Thymus (tissue), 11 donors: Measurements from ENCODE around the gene TUSC2. TPM values are rescaled to one million over a fixed set of nuclear protein-coding genes. Genes with fewer than 3 reads are reported as not detected.
A peak's percentile ranks its signal among the peaks of the same experiment; 100 is the strongest.

Source experiments
- DNase-seq, 9 donors: peaks; one replicate each; pipeline ENCODE4 v3.0.0-alpha.2; 2013; ENCODE audit warnings: low spot score in 9 of 9, low read depth in 6 of 9, missing footprints in 1 of 9
- H3K27ac ChIP-seq, 2 donors: one replicate each; pipeline ENCODE4 v1.5.1; 2013; ENCODE audit warnings: control low read depth in 1 of 2, low read depth in 1 of 2, low read length in 1 of 2, mild to moderate bottlenecking in 1 of 2, moderate library complexity in 1 of 2
- H3K27me3 ChIP-seq, 2 donors: one replicate each; pipeline ENCODE4 v1.5.1; 2013; ENCODE audit warnings: low read length in 1 of 2; ENCODE audit not compliant: control insufficient read depth in 2 of 2, insufficient read depth in 1 of 2
- H3K36me3 ChIP-seq, 2 donors: one replicate each; pipeline ENCODE4 v1.5.1; 2013; ENCODE audit warnings: low read length in 1 of 2, mild to moderate bottlenecking in 1 of 2, moderate library complexity in 1 of 2; ENCODE audit not compliant: control insufficient read depth in 2 of 2, insufficient read depth in 2 of 2
- H3K4me1 ChIP-seq, 2 donors: one replicate each; pipeline ENCODE4 v1.5.1; 2013; ENCODE audit warnings: low read length in 2 of 2; ENCODE audit not compliant: control insufficient read depth in 2 of 2, insufficient read depth in 2 of 2
- H3K4me3 ChIP-seq, 2 donors: one replicate each; pipeline ENCODE4 v1.5.1; 2013; ENCODE audit warnings: low read length in 2 of 2, control low read depth in 1 of 2, mild to moderate bottlenecking in 1 of 2
- H3K9me3 ChIP-seq, 2 donors: one replicate each; pipeline ENCODE4 v1.5.1; 2013; ENCODE audit warnings: low read length in 1 of 2, mild to moderate bottlenecking in 1 of 2; ENCODE audit not compliant: control insufficient read depth in 2 of 2, insufficient read depth in 1 of 2
- WGBS: extraction: QIAGEN DNeasy Blood & Tissue Kit; methylation state at CpG from one replicate; pipeline ENCODE4 v1.1.7; 2013; 5-methylcytosine and 5-hydroxymethylcytosine counted together
- polyA plus RNA-seq: library from polyadenylated mRNA; stranded (reverse); fragments of 200-250 nt; gene quantifications from one replicate; pipeline ENCODE4 v1.2.3, GENCODE V29; 2013
- total RNA-seq: library from RNA; stranded (reverse); fragments of 120-200 nt; gene quantifications from one replicate; pipeline ENCODE4 v1.2.4, GENCODE V29; 2013
- donor health status: healthy.

The TUSC2 gene
- total and polyA plus RNA-seq, 2 donors: 23.6 to 27.5 TPM

DNA sequence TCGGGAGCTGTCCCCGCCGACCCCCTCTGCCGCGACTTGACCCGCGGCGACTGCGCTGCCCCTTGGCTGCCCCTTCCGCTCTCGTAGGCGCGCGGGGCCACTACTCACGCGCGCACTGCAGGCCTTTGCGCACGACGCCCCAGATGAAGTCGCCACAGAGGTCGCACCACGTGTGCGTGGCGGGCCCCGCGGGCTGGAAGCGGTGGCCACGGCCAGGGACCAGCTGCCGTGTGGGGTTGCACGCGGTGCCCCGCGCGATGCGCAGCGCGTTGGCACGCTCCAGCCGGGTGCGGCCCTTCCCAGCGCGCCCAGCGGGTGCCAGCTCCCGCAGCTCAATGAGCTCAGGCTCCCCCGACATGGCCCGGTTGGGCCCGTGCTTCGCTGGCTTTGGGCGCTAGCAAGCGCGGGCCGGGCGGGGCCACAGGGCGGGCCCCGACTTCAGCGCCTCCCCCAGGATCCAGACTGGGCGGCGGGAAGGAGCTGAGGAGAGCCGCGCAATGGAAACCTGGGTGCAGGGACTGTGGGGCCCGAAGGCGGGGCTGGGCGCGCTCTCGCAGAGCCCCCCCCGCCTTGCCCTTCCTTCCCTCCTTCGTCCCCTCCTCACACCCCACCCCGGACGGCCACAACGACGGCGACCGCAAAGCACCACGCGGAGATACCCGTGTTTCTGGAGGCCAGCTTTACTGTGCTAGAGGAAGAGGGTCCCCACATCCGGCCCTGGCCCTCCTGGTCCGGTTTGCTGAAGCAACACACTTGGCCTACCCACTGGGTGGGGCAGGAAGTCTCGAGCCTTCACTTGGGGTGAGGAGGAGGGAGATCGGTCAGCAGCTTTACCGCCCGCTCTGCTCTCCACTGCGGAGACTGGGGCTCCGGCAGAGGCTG lies 12.7 kb upstream of the TUSC2 start, which contains the start of gene RASSF1:
Gene RASSF1, minus strand, starts transcription at position 389 of the 882 bp plus-strand sequence. Its CDS starts 31 bp downstream, at position 358.
- peaks cover 27 to 56% of the 10 kb centered on the region in 2 donors for H3K4me1 ChIP-seq
- peaks cover 0 to 4% of the 10 kb centered on the region in 2 donors for H3K9me3 ChIP-seq
- H3K27me3 ChIP-seq: peaks cover 0 to 37% of the 10 kb centered on the region in 2 donors
- peak within 1 kb of the TSS; percentile 51 to 77 for H3K27ac ChIP-seq
- WGBS: 3% methylated on average over 85 of the region's 85 CpGs
- DNase-seq: peak in 2 of 9 donors; percentile 51 to 66
- peak within 1 kb of the TSS; percentile 16 to 31 for H3K4me3 ChIP-seq
- no peaks in the 10 kb centered on the region for H3K36me3 ChIP-seq

DNA sequence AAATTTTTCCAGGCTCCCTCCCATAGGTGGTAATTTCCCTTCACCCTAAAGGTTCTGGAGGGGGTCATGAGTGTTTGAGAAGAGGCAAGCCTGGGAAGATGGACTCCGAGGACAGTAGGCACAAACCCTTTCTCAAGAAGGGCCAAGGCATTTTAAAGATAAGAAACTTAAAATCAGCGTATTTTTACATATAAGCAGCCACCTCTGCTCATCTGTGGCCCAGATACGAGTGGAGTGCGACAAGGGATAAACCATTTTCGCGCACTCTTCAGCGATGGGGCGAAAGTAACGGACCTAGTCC lies 12.1 kb upstream of the TUSC2 start:
- peaks cover 24 to 56% of the 10 kb centered on the region in 2 donors for H3K4me1 ChIP-seq
- no peaks in the 10 kb centered on the region for H3K36me3 ChIP-seq
- H3K27ac ChIP-seq: peak overlapping the region; percentile 4 to 77
- DNase-seq: no peak
- WGBS: 8% methylated on average over 9 of the region's 9 CpGs
- peaks cover 0 to 4% of the 10 kb centered on the region in 2 donors for H3K9me3 ChIP-seq
- peaks cover 0 to 32% of the 10 kb centered on the region in 2 donors for H3K27me3 ChIP-seq
- peak overlapping the region; percentile 16 to 31 for H3K4me3 ChIP-seq

DNA sequence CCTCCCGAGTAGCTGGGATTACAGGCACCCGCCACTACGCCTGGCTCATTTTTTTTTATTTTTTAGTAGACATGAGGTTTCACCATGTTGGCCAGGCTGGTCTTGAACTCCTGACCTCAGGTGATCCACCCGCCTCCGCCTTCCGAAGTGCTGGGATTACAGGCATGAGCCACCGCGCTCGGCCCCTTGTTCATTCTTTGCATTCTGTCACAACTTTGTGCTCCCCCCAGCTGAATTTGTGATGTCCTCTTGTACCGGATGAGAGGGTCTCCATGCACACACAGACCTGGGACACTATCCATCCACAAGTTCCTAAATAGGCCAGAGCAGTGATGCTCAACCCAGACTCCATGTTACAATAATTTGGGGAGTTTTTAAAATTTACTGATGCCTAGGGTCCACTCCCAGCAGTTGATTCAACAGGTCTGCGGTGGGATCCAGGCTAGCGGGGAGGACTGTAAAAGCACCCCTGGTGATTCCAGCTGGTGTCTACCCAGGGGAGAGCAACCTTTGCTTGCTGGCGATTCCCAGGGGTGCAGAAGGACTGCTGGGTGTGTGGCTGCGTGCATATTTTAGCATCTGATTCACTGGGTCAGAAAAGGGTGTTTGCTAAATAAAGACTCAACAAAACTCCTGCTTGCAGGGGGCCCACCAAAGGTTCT lies 11.6 kb upstream of the TUSC2 start:
- Histone ChIP-seq H3K36me3 (peaks cover 0 to 2% of the 10 kb centered on the region in 2 donors), H3K4me1 (peaks cover 24 to 60% of the 10 kb centered on the region in 2 donors), H3K4me3 (peak overlapping the region; percentile 16 to 31), H3K27ac (no peak overlapping the region), H3K9me3 (peaks cover 0 to 4% of the 10 kb centered on the region in 2 donors), H3K27me3 (peaks cover 0 to 32% of the 10 kb centered on the region in 2 donors)
- no peak for DNase-seq
- WGBS: 71% methylated on average over 14 of the region's 14 CpGs

DNA sequence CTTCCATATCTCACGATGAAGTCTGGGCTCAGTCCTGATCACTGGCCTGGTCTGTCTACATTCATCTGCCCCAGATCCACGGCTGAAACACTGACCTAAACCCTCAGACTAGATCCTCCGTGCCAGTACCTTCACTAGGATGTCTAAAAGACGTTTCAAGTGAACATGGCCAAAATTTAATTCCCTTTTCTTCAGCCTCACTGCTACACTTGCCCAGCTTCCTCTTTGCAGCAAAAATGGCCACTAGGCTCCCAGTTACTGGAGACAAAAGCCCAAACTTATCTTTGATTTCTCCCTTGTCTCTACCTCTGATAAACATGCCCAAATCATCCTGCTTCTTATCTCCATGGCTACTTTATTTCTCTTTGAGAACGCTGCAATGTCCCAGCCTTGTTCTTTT lies 10.9 kb upstream of the TUSC2 start:
- peaks cover 0 to 32% of the 10 kb centered on the region in 2 donors for H3K27me3 ChIP-seq
- peak overlapping the region; percentile 19 to 61 for H3K27ac ChIP-seq
- 31% methylated on average over 5 of the region's 5 CpGs for WGBS
- H3K36me3 ChIP-seq: peaks cover 0 to 8% of the 10 kb centered on the region in 2 donors
- peaks cover 0 to 4% of the 10 kb centered on the region in 2 donors for H3K9me3 ChIP-seq
- H3K4me1 ChIP-seq: peaks cover 24 to 66% of the 10 kb centered on the region in 2 donors
- DNase-seq: no peak
- H3K4me3 ChIP-seq: peak overlapping the region in 1 of 2 donors; percentile 86

DNA sequence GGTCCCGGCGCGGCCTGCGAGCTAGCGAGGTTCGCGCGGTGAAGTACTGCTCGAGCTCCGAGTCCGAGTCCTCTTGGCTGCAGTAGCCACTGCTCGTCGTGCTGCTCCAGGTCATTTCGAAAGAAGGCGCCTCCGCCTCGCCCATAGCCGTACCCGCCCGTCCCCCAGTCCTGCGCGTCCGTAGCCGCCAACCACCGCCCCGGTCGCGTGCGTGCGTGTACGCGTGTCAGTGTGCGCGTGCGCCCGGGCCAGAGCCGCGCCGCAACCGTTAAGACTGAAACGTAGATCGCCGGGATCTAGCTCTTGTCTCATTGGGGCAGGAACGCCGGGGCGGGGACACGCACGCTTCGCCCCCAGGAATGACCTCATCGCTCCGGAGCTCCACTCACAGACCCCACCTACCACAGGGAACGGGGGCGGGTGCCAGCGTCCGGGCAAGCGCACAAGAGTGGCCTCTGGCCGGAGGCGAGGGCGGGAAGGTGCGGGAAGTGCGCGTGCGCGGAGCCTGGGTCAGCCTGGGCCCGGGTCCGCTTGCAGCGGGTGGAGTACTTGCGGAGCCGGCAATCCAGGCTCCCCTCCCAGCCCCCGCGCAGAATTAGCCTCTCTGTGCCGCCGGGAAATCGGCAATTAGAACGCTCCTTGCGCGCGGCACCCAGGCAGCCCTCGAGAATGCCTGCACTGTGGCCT lies 9.3 kb upstream of the TUSC2 start:
- peaks cover 24 to 70% of the 10 kb centered on the region in 2 donors for H3K4me1 ChIP-seq
- WGBS: under 1% methylated on average over 79 of the region's 79 CpGs
- H3K36me3 ChIP-seq: peaks cover 1 to 15% of the 10 kb centered on the region in 2 donors
- DNase-seq: peak; percentile 78 to 97 (median 87)
- H3K27me3 ChIP-seq: peaks cover 0 to 32% of the 10 kb centered on the region in 2 donors
- peaks cover 0 to 4% of the 10 kb centered on the region in 2 donors for H3K9me3 ChIP-seq
- H3K27ac ChIP-seq: peak overlapping the region; percentile 96 to 97
- H3K4me3 ChIP-seq: peak overlapping the region; percentile 68 to 86

DNA sequence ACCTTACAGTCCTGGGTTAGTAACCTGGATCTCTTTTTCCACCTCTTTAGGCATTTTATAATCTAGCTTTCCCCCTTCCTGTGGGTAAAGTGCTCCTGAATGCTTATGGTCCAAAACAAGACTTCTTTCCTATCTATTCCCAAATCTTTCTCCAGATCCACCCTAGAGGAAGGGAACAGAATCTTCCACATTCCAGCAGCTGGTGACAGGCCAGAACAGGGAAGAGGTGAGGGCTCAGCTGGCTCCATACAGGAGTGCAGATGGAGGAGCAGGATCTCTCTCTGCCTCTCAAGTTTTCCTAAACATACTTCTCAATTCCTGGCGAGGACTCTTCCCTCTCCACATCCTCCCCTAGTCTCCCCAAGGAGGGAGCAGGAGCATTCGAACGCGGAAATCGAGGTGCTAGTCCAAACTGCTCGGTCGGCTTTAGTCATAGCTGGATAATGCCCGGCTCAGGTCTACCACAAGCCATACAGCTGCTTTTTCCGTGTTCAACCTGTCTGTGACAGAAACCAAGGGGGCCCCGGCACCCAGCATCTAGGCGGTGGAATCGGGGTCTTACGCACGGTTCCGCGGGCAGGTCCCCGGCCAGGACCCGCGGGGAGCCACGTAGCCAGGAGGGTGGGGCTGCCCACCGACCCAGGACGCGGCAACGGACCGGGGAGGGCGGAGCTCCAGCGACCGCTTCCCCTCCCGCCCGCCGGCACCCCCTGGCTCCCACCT lies 8.6 kb upstream of the TUSC2 start:
- peaks cover 8 to 22% of the 10 kb centered on the region in 2 donors for H3K36me3 ChIP-seq
- WGBS: 4% methylated on average over 31 of the region's 31 CpGs
- H3K27ac ChIP-seq: peak overlapping the region; percentile 96 to 97
- peaks cover 0 to 32% of the 10 kb centered on the region in 2 donors for H3K27me3 ChIP-seq
- H3K4me3 ChIP-seq: peak overlapping the region; percentile 68 to 86
- H3K9me3 ChIP-seq: peaks cover 0 to 4% of the 10 kb centered on the region in 2 donors
- DNase-seq: peak in 3 of 9 donors; percentile 30 to 55 (median 42)
- peaks cover 24 to 69% of the 10 kb centered on the region in 2 donors for H3K4me1 ChIP-seq

DNA sequence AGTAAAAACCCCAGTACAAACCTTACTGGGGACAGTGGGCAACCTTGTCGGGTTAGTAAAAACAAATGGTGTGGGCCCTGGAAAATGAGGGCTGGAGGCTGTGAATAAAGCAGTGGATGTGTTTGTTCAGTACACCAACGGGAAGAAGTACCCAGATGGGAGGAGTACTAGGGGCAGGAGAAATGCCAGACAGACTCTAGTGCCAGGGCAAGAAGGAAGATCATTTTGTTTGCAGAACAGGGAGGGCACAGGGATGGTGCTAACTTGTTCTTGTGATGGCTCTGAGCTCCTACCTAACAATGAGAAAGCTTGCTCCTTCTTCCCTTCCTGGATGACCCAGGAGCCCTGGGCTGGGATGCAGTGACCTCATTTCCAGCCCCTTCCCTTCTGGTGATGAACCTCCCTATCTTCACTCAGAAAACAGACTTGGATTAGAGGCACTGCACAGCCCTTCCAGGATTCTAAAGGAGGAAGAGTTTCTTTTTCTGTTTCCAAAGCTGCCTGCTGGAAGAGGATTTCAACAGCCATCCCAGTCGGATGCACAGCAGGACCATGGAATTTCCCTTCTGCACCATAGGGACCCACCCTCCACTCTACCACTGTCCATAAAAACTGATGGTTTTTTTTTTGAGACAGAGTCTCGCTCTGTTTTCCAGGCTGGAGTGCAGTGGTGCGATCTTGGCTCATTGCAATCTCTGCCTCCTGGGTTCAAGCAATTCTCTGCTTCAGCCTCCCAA lies 6.5 kb upstream of the TUSC2 start:
- Histone ChIP-seq H3K27me3 (peaks cover 0 to 13% of the 10 kb centered on the region in 2 donors), H3K9me3 (no peaks in the 10 kb centered on the region), H3K4me1 (peaks cover 19 to 49% of the 10 kb centered on the region in 2 donors), H3K27ac (peak overlapping the region in 1 of 2 donors; percentile 66), H3K4me3 (no peak overlapping the region), H3K36me3 (peaks cover 29 to 43% of the 10 kb centered on the region in 2 donors)
- whole genome bisulfite sequencing: 92% methylated on average over 5 of the region's 5 CpGs
- no peak for DNase-seq
